ENCODE measurements around the gene NR3C2.
A peak's percentile ranks its signal among the peaks of the same experiment; 100 is the strongest.
"Not testable (repeated sequence)": the region's sequence is repeated elsewhere in the genome, so short reads cannot be mapped to it uniquely, and the experiment has no call there.

The NR3C2 gene

GRCh38 chr4:148162991-148163390 is 279.2 kb downstream of the NR3C2 start:
- DNase-seq (ENCODE audit: low spot score): no peak

- no peak for DNase-seq (ENCODE audit: low spot score)
Observed at GRCh38 chr4:148162519-148162918, 279.7 kb downstream of the NR3C2 start.

GRCh38 chr4:148161601-148162000 is 280.6 kb downstream of the NR3C2 start:
- no peak for DNase-seq (ENCODE audit: low spot score)

- DNase-seq (ENCODE audit: low spot score): no peak
Observed at GRCh38 chr4:148159793-148160192, 282.4 kb downstream of the NR3C2 start.

- no peak for DNase-seq (ENCODE audit: low spot score)
Observed at GRCh38 chr4:148154769-148155168, 287.4 kb downstream of the NR3C2 start.

GRCh38 chr4:148152868-148153625 is 289.2 kb downstream of the NR3C2 start:
- DNase-seq (ENCODE audit: low spot score): no peak

GRCh38 chr4:148151806-148152205 is 290.4 kb downstream of the NR3C2 start:
- no peak for DNase-seq (ENCODE audit: low spot score)

GRCh38 chr4:148145475-148145874 is 296.7 kb downstream of the NR3C2 start:
- no peak for DNase-seq (ENCODE audit: low spot score)

GRCh38 chr4:148143174-148143573 is 299.0 kb downstream of the NR3C2 start:
- no peak for DNase-seq (ENCODE audit: low spot score)

- no peak for DNase-seq (ENCODE audit: low spot score)
Observed at GRCh38 chr4:148141501-148141900, 300.7 kb downstream of the NR3C2 start.

- no peak for DNase-seq (ENCODE audit: low spot score)
Observed at GRCh38 chr4:148126825-148127224, 315.4 kb downstream of the NR3C2 start.

- no peak for DNase-seq (ENCODE audit: low spot score)
Observed at GRCh38 chr4:148124512-148124911, 317.7 kb downstream of the NR3C2 start.

- DNase-seq (ENCODE audit: low spot score): not testable (repeated sequence)
Observed at GRCh38 chr4:148123161-148123560, 319.1 kb downstream of the NR3C2 start.

GRCh38 chr4:148120216-148120615 is 322.0 kb downstream of the NR3C2 start:
- peak; percentile 16 for DNase-seq (ENCODE audit: low spot score)

- no peak for DNase-seq (ENCODE audit: low spot score)
Observed at GRCh38 chr4:148118633-148119032, 323.6 kb downstream of the NR3C2 start.

GRCh38 chr4:148118179-148118578 is 324.0 kb downstream of the NR3C2 start:
- no peak for DNase-seq (ENCODE audit: low spot score)

- no peak for DNase-seq (ENCODE audit: low spot score)
Observed at GRCh38 chr4:148116969-148117368, 325.2 kb downstream of the NR3C2 start.

- peak; percentile 36 for DNase-seq (ENCODE audit: low spot score)
Observed at GRCh38 chr4:148116264-148116663, 325.9 kb downstream of the NR3C2 start.

- no peak for DNase-seq (ENCODE audit: low spot score)
Observed at GRCh38 chr4:148114436-148114835, 327.8 kb downstream of the NR3C2 start.

- peak; percentile 56 for DNase-seq (ENCODE audit: low spot score)
Observed at GRCh38 chr4:148112231-148112982, 329.8 kb downstream of the NR3C2 start.

GRCh38 chr4:148110169-148110568 is 332.0 kb downstream of the NR3C2 start:
- DNase-seq (ENCODE audit: low spot score): no peak

GRCh38 chr4:148109216-148109615 is 333.0 kb downstream of the NR3C2 start:
- no peak for DNase-seq (ENCODE audit: low spot score)

GRCh38 chr4:148108766-148109165 is 333.4 kb downstream of the NR3C2 start:
- DNase-seq (ENCODE audit: low spot score): no peak
